HG03354 (cell line): ENCODE data around the gene IFIT2.

Experiments used
- ATAC-seq: cut with Tn5 transposase; IDR thresholded peaks from one replicate; pipeline ENCODE4 v1.9.1; 2021; ENCODE audit warnings: mild to moderate bottlenecking; ENCODE audit not compliant: unreplicated experiment, poor library complexity, severe bottlenecking

Gene IFIT2

GRCh38 chr10:89335226-89335625 is 33.4 kb downstream of the IFIT2 start:
- no peak for ATAC-seq

- no peak for ATAC-seq
Measured at GRCh38 chr10:89336241-89336640, 34.4 kb downstream of the IFIT2 start.

GRCh38 chr10:89337484-89337883 is 35.6 kb downstream of the IFIT2 start:
- ATAC-seq: no peak

GRCh38 chr10:89338713-89339112 is 36.9 kb downstream of the IFIT2 start:
- no peak for ATAC-seq

- ATAC-seq: no peak
Measured at GRCh38 chr10:89339875-89340274, 38.0 kb downstream of the IFIT2 start.

GRCh38 chr10:89341649-89342048 is 39.8 kb downstream of the IFIT2 start:
- ATAC-seq: no peak

GRCh38 chr10:89342206-89342958 is 40.5 kb downstream of the IFIT2 start:
- ATAC-seq: no peak

GRCh38 chr10:89343089-89343767 is 41.4 kb downstream of the IFIT2 start:
- no peak for ATAC-seq

GRCh38 chr10:89344156-89344555 is 42.3 kb downstream of the IFIT2 start:
- no peak for ATAC-seq

GRCh38 chr10:89345367-89346000 is 43.6 kb downstream of the IFIT2 start:
- ATAC-seq: no peak

GRCh38 chr10:89346405-89347254 is 44.8 kb downstream of the IFIT2 start:
- ATAC-seq: no peak

- no peak for ATAC-seq
Measured at GRCh38 chr10:89347701-89348457, 46.0 kb downstream of the IFIT2 start.

- no peak for ATAC-seq
Measured at GRCh38 chr10:89348481-89348880, 46.6 kb downstream of the IFIT2 start.

GRCh38 chr10:89348975-89349374 is 47.1 kb downstream of the IFIT2 start:
- no peak for ATAC-seq

- peak; percentile 38 for ATAC-seq
Measured at GRCh38 chr10:89350631-89351315, 48.9 kb downstream of the IFIT2 start.

GRCh38 chr10:89351412-89351779 is 49.5 kb downstream of the IFIT2 start:
- peak; percentile 89 for ATAC-seq

- peak; percentile 36 for ATAC-seq
Measured at GRCh38 chr10:89351780-89352597, 50.1 kb downstream of the IFIT2 start.

- ATAC-seq: no peak
Measured at GRCh38 chr10:89352802-89353201, 51.0 kb downstream of the IFIT2 start.
